Panc1 (cell line): ENCODE measurements around the gene CYBA.

Experiments
- POLR2AphosphoS5 ChIP-seq: IDR thresholded peaks from 2 replicates; pipeline ENCODE4 v1.6.1; 2012; ENCODE audit warnings: mild to moderate bottlenecking, low read depth, low read length, moderate library complexity
- TF ChIP-seq, protein P1 (sequence below): fragments of 450-650 bp; IDR thresholded peaks from 2 replicates; pipeline ENCODE4 v1.5.1; 2017; ENCODE audit warnings: mild to moderate bottlenecking
- TF ChIP-seq, protein P2 (sequence below), 2 experiments: IDR thresholded peaks; 2 replicates each; pipeline ENCODE4 v1.6.1; 2011 to 2012; ENCODE audit warnings: low read depth in 2 of 2, control low read depth in 1 of 2, low read length in 1 of 2, mild to moderate bottlenecking in 1 of 2, moderate library complexity in 1 of 2; ENCODE audit not compliant: insufficient read depth in 1 of 2

DNA sequence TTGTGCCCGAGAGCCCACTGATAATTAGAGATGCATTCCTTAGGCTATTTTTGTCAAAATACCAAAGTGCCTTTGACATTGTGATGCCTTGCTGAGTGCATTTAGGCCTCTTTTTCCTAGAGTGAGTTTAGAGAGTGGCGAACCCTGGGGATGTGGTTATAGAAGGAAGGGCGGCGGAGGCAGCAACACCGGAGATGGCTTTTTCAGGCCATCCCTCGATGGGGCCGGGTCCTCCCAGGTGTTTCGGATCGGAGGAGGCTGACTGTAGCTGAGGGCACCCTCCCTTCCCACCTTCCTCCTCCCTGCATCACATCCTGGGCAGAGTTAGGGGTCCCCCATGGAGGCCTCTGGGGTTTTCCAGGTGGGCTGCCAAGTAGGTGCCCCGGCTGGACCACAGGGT, 42.0 kb upstream of the CYBA start:
- TF ChIP-seq, protein P1, sequence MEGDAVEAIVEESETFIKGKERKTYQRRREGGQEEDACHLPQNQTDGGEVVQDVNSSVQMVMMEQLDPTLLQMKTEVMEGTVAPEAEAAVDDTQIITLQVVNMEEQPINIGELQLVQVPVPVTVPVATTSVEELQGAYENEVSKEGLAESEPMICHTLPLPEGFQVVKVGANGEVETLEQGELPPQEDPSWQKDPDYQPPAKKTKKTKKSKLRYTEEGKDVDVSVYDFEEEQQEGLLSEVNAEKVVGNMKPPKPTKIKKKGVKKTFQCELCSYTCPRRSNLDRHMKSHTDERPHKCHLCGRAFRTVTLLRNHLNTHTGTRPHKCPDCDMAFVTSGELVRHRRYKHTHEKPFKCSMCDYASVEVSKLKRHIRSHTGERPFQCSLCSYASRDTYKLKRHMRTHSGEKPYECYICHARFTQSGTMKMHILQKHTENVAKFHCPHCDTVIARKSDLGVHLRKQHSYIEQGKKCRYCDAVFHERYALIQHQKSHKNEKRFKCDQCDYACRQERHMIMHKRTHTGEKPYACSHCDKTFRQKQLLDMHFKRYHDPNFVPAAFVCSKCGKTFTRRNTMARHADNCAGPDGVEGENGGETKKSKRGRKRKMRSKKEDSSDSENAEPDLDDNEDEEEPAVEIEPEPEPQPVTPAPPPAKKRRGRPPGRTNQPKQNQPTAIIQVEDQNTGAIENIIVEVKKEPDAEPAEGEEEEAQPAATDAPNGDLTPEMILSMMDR, result no peak
- TF ChIP-seq POLR2AphosphoS5, result no peak
- TF ChIP-seq, protein P2, sequence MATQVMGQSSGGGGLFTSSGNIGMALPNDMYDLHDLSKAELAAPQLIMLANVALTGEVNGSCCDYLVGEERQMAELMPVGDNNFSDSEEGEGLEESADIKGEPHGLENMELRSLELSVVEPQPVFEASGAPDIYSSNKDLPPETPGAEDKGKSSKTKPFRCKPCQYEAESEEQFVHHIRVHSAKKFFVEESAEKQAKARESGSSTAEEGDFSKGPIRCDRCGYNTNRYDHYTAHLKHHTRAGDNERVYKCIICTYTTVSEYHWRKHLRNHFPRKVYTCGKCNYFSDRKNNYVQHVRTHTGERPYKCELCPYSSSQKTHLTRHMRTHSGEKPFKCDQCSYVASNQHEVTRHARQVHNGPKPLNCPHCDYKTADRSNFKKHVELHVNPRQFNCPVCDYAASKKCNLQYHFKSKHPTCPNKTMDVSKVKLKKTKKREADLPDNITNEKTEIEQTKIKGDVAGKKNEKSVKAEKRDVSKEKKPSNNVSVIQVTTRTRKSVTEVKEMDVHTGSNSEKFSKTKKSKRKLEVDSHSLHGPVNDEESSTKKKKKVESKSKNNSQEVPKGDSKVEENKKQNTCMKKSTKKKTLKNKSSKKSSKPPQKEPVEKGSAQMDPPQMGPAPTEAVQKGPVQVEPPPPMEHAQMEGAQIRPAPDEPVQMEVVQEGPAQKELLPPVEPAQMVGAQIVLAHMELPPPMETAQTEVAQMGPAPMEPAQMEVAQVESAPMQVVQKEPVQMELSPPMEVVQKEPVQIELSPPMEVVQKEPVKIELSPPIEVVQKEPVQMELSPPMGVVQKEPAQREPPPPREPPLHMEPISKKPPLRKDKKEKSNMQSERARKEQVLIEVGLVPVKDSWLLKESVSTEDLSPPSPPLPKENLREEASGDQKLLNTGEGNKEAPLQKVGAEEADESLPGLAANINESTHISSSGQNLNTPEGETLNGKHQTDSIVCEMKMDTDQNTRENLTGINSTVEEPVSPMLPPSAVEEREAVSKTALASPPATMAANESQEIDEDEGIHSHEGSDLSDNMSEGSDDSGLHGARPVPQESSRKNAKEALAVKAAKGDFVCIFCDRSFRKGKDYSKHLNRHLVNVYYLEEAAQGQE (IDR thresholded peaks at IDR 0.05; ENCODE audit: insufficient read depth in 1 of 2, low read depth in 2 of 2, low read length in 1 of 2), result no peak
